ENCODE results near the gene KCNG4.

- TF ChIP-seq CTCF (IDR thresholded peaks at IDR 0.05) (no peak), POLR2A (IDR thresholded peaks at IDR 0.05) (no peak)
Observed at GRCh38 chr16:84267380-84267779, 27.6 kb upstream of the KCNG4 start.
